Measurements from ENCODE around the gene FHIT.

DNA sequence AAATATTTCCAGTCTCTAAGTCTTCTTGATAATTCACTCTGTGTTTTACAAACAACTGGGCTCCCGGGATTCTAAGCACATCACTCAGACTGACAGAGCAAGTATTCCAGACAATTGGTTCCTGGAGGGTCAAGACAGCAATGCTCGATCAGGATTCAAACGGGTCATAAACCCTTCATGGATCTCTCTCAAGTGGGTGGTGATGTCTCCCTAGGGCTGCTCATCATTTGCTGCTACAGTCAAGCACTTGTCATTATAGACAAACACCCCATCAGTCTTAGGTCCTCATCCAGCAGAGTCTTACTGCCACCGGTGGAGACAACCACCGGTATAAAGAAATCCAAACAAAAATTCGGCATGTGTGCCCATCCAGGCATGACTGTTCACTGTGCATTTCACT is 921.1 kb downstream of the FHIT start:
- TF ChIP-seq, protein P1, sequence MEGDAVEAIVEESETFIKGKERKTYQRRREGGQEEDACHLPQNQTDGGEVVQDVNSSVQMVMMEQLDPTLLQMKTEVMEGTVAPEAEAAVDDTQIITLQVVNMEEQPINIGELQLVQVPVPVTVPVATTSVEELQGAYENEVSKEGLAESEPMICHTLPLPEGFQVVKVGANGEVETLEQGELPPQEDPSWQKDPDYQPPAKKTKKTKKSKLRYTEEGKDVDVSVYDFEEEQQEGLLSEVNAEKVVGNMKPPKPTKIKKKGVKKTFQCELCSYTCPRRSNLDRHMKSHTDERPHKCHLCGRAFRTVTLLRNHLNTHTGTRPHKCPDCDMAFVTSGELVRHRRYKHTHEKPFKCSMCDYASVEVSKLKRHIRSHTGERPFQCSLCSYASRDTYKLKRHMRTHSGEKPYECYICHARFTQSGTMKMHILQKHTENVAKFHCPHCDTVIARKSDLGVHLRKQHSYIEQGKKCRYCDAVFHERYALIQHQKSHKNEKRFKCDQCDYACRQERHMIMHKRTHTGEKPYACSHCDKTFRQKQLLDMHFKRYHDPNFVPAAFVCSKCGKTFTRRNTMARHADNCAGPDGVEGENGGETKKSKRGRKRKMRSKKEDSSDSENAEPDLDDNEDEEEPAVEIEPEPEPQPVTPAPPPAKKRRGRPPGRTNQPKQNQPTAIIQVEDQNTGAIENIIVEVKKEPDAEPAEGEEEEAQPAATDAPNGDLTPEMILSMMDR (IDR thresholded peaks at IDR 0.05): no peak
- no peak for TF ChIP-seq POLR2A (IDR thresholded peaks at IDR 0.05)
